ENCODE data around the gene XPO1. TPM values are rescaled to one million over a fixed set of nuclear protein-coding genes. Genes with fewer than 3 reads are reported as not detected.

XPO1 gene
- total RNA-seq, 3 donors from 2014 or later (not counting 1 experiment from before 2014, with no cell fraction given), result 120 to 157 (median 137) TPM

DNA sequence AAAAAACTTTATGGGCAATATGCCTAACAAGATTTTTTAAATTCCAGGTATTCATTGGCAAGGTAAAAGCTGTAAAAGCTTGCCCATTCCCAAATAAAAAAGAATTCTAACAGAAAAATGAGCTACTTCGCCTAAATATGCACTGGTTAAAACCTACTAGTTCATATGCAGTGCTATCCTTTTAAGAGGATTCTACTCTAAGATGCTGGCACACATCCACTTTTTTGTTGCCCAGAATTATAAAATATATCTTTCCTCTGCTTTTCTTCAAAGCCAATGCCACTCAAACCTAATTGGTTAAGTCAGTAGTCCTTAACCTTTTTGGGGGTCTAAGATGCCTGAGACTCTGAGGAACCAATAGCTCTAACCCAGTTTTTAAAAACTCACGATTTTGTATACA is 3.2 kb downstream of the XPO1 start:
- intact Hi-C loops (cut with micrococcal nuclease), result loop anchor here (10.0 kb wide), 2 partner anchors 160 to 320 kb away; partner anchors contain the start of gene FAM161A
- no peak for ATAC-seq
- peak overlapping the region; percentile 96 for H3K4me3 Mint-ChIP-seq
- DNase-seq, result no peak
- H3K27ac ChIP-seq (ENCODE audit: low read length), result no peak overlapping the region
- TF ChIP-seq, protein P1, sequence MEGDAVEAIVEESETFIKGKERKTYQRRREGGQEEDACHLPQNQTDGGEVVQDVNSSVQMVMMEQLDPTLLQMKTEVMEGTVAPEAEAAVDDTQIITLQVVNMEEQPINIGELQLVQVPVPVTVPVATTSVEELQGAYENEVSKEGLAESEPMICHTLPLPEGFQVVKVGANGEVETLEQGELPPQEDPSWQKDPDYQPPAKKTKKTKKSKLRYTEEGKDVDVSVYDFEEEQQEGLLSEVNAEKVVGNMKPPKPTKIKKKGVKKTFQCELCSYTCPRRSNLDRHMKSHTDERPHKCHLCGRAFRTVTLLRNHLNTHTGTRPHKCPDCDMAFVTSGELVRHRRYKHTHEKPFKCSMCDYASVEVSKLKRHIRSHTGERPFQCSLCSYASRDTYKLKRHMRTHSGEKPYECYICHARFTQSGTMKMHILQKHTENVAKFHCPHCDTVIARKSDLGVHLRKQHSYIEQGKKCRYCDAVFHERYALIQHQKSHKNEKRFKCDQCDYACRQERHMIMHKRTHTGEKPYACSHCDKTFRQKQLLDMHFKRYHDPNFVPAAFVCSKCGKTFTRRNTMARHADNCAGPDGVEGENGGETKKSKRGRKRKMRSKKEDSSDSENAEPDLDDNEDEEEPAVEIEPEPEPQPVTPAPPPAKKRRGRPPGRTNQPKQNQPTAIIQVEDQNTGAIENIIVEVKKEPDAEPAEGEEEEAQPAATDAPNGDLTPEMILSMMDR (IDR thresholded peaks at IDR 0.05), result no peak
- H3K27me3 Mint-ChIP-seq (ENCODE audit: low read depth in 2 of 2), result no peaks in the 10 kb centered on the region
- no peak overlapping the region for H3K4me3 ChIP-seq (ENCODE audit: low read length)
- H3K36me3 ChIP-seq (ENCODE audit: control insufficient read depth, insufficient read depth, low read length), result peaks cover 10% of the 10 kb centered on the region
- peaks cover 14% of the 10 kb centered on the region for H3K4me1 ChIP-seq (ENCODE audit: control insufficient read depth, insufficient read depth, low read length)
- H3K4me1 Mint-ChIP-seq, result peaks cover 56 to 61% of the 10 kb centered on the region in 2 donors
- H3K9me3 ChIP-seq (ENCODE audit: control insufficient read depth, insufficient read depth, low read length), result no peaks in the 10 kb centered on the region
- H3K36me3 Mint-ChIP-seq, result peaks cover 7% of the 10 kb centered on the region
- H3K27ac Mint-ChIP-seq, result peak overlapping the region; percentile 90 to 99
- 47% methylated on average over 2 of the region's 2 CpGs for WGBS (ENCODE audit: insufficient coverage)
- H3K9me3 Mint-ChIP-seq, result no peaks in the 10 kb centered on the region
- no peaks in the 10 kb centered on the region for H3K27me3 ChIP-seq (ENCODE audit: control insufficient read depth, insufficient read depth, low read length)

- H3K27ac Mint-ChIP-seq, result peak overlapping the region; percentile 66 to 72
- H3K36me3 Mint-ChIP-seq, result no peaks in the 10 kb centered on the region
- Histone ChIP-seq H3K4me1 (ENCODE audit: control insufficient read depth, insufficient read depth, low read length) (peaks cover 8% of the 10 kb centered on the region), H3K36me3 (ENCODE audit: control insufficient read depth, insufficient read depth, low read length) (peaks cover 15% of the 10 kb centered on the region), H3K4me3 (ENCODE audit: low read length) (no peak overlapping the region), H3K27ac (ENCODE audit: low read length) (no peak overlapping the region), H3K9me3 (ENCODE audit: control insufficient read depth, insufficient read depth, low read length) (no peaks in the 10 kb centered on the region), H3K27me3 (ENCODE audit: control insufficient read depth, insufficient read depth, low read length) (no peaks in the 10 kb centered on the region)
- ATAC-seq (no peak), DNase-seq (no peak)
- no peaks in the 10 kb centered on the region for H3K9me3 Mint-ChIP-seq
- no peak overlapping the region for H3K4me3 Mint-ChIP-seq
- 85% methylated on average over 2 of the region's 2 CpGs for WGBS (ENCODE audit: insufficient coverage)
- TF ChIP-seq, protein P1 (IDR thresholded peaks at IDR 0.05), result no peak
- intact Hi-C loops (cut with micrococcal nuclease), result loop anchor here (10.0 kb wide), 2 partner anchors 164 to 324 kb away; partner anchors contain the start of gene FAM161A
- H3K4me1 Mint-ChIP-seq, result peaks cover 43 to 53% of the 10 kb centered on the region in 2 donors
- no peaks in the 10 kb centered on the region for H3K27me3 Mint-ChIP-seq (ENCODE audit: low read depth in 2 of 2)
These were observed 7.4 kb downstream of the XPO1 start for GRCh38 chr2:61530749-61531148.

DNA sequence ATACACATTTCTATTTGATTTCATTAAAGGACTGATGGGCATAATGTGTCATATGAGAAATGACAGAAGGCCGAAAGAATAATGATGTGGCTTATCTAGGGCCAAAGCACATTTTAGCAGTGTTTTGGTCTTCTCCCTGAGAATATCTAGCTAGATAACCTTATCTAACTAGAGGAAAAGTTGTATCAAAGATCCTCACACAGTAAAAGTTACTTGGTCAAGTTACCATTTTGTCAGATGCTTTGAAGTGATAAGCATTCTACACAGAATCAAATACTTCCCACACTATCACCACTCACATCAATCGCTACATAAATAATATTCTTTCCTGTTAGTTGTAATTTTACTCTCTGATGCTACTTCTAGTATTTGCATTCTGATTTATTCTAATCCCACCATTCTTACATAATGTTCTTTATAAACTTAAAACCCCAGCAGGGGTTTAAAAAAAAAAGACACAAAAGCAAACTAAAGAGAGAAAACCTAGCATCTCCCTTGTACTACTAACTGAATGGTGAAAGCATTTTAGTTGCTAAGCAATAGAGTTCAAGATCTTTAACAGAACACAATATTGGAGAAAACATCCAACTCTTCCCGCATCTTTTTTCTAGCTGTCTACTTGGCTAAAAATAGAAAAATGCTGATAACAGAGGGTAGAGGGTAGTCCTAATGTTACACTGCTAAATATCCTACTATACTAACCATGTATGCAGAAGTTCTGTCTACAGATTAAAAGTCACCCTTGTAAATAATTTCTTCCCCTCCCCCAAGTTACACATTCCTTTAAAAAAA is 8.0 kb downstream of the XPO1 start:
- Mint-ChIP-seq H3K4me3 (no peak overlapping the region), H3K27me3 (ENCODE audit: low read depth in 2 of 2) (no peaks in the 10 kb centered on the region), H3K36me3 (no peaks in the 10 kb centered on the region), H3K9me3 (no peaks in the 10 kb centered on the region), H3K4me1 (peaks cover 38 to 47% of the 10 kb centered on the region in 2 donors), H3K27ac (peak overlapping the region; percentile 66 to 72)
- TF ChIP-seq, protein P1 (IDR thresholded peaks at IDR 0.05), result no peak
- Histone ChIP-seq H3K4me3 (ENCODE audit: low read length) (no peak overlapping the region), H3K27ac (ENCODE audit: low read length) (no peak overlapping the region), H3K4me1 (ENCODE audit: control insufficient read depth, insufficient read depth, low read length) (peaks cover 8% of the 10 kb centered on the region), H3K27me3 (ENCODE audit: control insufficient read depth, insufficient read depth, low read length) (no peaks in the 10 kb centered on the region), H3K36me3 (ENCODE audit: control insufficient read depth, insufficient read depth, low read length) (peaks cover 20% of the 10 kb centered on the region), H3K9me3 (ENCODE audit: control insufficient read depth, insufficient read depth, low read length) (no peaks in the 10 kb centered on the region)
- intact Hi-C loops (cut with micrococcal nuclease), result loop anchor here (10.0 kb wide), 2 partner anchors 165 to 325 kb away; partner anchors contain the start of gene FAM161A
- DNase-seq (no peak), ATAC-seq (no peak)
- no CpG with 5 or more reads among the region's 3 CpGs for WGBS (ENCODE audit: insufficient coverage)

Data from natural killer cell (primary cell).